ENCODE measurements around the gene HOXB2.

Gene HOXB2

GRCh38 chr17:48522031-48522653 is 22.8 kb downstream of the HOXB2 start:
- in situ Hi-C loops (cut with MboI; ENCODE audit: low pct_unique_long_range_greater_than_20kb, low sequenced_read_pairs, unreplicated experiment), result no loop called here
- no peak for DNase-seq (ENCODE audit: low spot score)
- no peak for TF ChIP-seq CTCF (IDR thresholded peaks at IDR 0.05; ENCODE audit: extremely low read depth, insufficient read depth, missing control alignments)

- TF ChIP-seq CTCF (IDR thresholded peaks at IDR 0.05; ENCODE audit: extremely low read depth, insufficient read depth, missing control alignments), result no peak
- DNase-seq (ENCODE audit: low spot score), result no peak
- in situ Hi-C loops (cut with MboI; ENCODE audit: low pct_unique_long_range_greater_than_20kb, low sequenced_read_pairs, unreplicated experiment), result no loop called here
These were observed 24.3 kb downstream of the HOXB2 start for GRCh38 chr17:48520631-48521079.

- no peak for DNase-seq (ENCODE audit: low spot score)
- in situ Hi-C loops (cut with MboI; ENCODE audit: low pct_unique_long_range_greater_than_20kb, low sequenced_read_pairs, unreplicated experiment), result no loop called here
- no peak for TF ChIP-seq CTCF (IDR thresholded peaks at IDR 0.05; ENCODE audit: extremely low read depth, insufficient read depth, missing control alignments)
These were observed 25.5 kb downstream of the HOXB2 start for GRCh38 chr17:48519427-48519826.

GRCh38 chr17:48517478-48517877 is 27.4 kb downstream of the HOXB2 start:
- in situ Hi-C loops (cut with MboI; ENCODE audit: low pct_unique_long_range_greater_than_20kb, low sequenced_read_pairs, unreplicated experiment), result no loop called here
- TF ChIP-seq CTCF (IDR thresholded peaks at IDR 0.05; ENCODE audit: extremely low read depth, insufficient read depth, missing control alignments), result no peak
- no peak for DNase-seq (ENCODE audit: low spot score)

- DNase-seq (ENCODE audit: low spot score), result no peak
- no peak for TF ChIP-seq CTCF (IDR thresholded peaks at IDR 0.05; ENCODE audit: extremely low read depth, insufficient read depth, missing control alignments)
- in situ Hi-C loops (cut with MboI; ENCODE audit: low pct_unique_long_range_greater_than_20kb, low sequenced_read_pairs, unreplicated experiment), result no loop called here
These were observed 28.7 kb downstream of the HOXB2 start for GRCh38 chr17:48515925-48516900.

GRCh38 chr17:48514477-48514876 is 30.4 kb downstream of the HOXB2 start:
- DNase-seq (ENCODE audit: low spot score), result no peak
- in situ Hi-C loops (cut with MboI; ENCODE audit: low pct_unique_long_range_greater_than_20kb, low sequenced_read_pairs, unreplicated experiment), result no loop called here
- no peak for TF ChIP-seq CTCF (IDR thresholded peaks at IDR 0.05; ENCODE audit: extremely low read depth, insufficient read depth, missing control alignments)
